Ovary (tissue), 9 donors: ENCODE data around the gene IQSEC3. TPM values are rescaled to one million over a fixed set of nuclear protein-coding genes. Genes with fewer than 3 reads are reported as not detected.

Experiments used
- DNase-seq, 5 donors: peaks; one replicate each; pipeline ENCODE4 v3.0.0-alpha.2; 2019 to 2020
- H3K27ac ChIP-seq, 2 donors: fragments of 200-600 bp; one replicate each; pipeline versions ENCODE4 v1.5.1 to v1.8.0; 2019 to 2022
- H3K27me3 ChIP-seq: fragments of 200-600 bp; one replicate; pipeline ENCODE4 v1.8.0; 2022
- H3K36me3 ChIP-seq: fragments of 200-600 bp; sonication (generic); one replicate; pipeline ENCODE4 v1.5.1; 2019
- H3K4me1 ChIP-seq: one replicate; pipeline ENCODE4 v1.8.1; 2013; ENCODE audit warnings: mild to moderate bottlenecking, moderate library complexity; ENCODE audit not compliant: insufficient read depth
- H3K4me3 ChIP-seq: fragments of 200-600 bp; sonication (generic); one replicate; pipeline ENCODE4 v1.5.1; 2017
- H3K9me3 ChIP-seq, 2 donors: fragments of 200-600 bp in 1 of 2; sonication (generic) in 1 of 2; one replicate each; pipeline versions ENCODE4 v1.5.1 to v1.8.1; 2013 to 2019; ENCODE audit warnings: mild to moderate bottlenecking in 1 of 2, moderate library complexity in 1 of 2
- EP300 ChIP-seq: sonication (generic); formaldehyde crosslinking; IDR thresholded peaks from one replicate; pipeline ENCODE4 v1.6.1; 2017; ENCODE audit warnings: antibody characterized with exemption
- POLR2A ChIP-seq: fragments of 450-650 bp; IDR thresholded peaks from one replicate; pipeline ENCODE4 v1.6.1; 2017; ENCODE audit warnings: antibody characterized with exemption, mild to moderate bottlenecking, moderate library complexity
- WGBS, 3 donors: extraction: QIAGEN DNeasy Blood & Tissue Kit in 1 of 3; methylation state at CpG; one replicate each; pipeline versions ENCODE4 v1.1.5 to v1.1.7; 2013 to 2017; 5-methylcytosine and 5-hydroxymethylcytosine counted together
- intact Hi-C, 4 donors: fragments of 100-400 bp; cut with DNase I; formaldehyde crosslinking; loops; one replicate each; pipeline versions ENCODE4 v1.11.0 to v1.15.1; 2022 to 2023
- polyA plus RNA-seq, 2 donors: library from polyadenylated mRNA; stranded (reverse); fragments of 200-250 nt in 1 of 2; fragments of 350-450 nt in 1 of 2; fragmentation: Illumina TruSeq in 1 of 2; extraction: RNeasy Lipid Tissue Mini Kit (QIAGEN cat#74804) in 1 of 2; gene quantifications; one replicate each; pipeline ENCODE4 v1.2.3, GENCODE V29; 2013 to 2014
- total RNA-seq, 7 donors: library from RNA; depleted of rRNA in 2 of 7; stranded (reverse); fragments of >200 nt in 2 of 7; fragmentation: NEBNext Ultra II Directional in 3 of 7; extraction: Animal tissue kit (Norgen Biotek cat#: 25700) in 3 of 7; gene quantifications; one replicate each; pipeline versions ENCODE4 v1.1.0 to v1.2.4, GENCODE V29; 2016 to 2023
- TF ChIP-seq, protein P1 (sequence below), 3 donors: fragments of 450-650 bp in 2 of 3; fragments of 200-600 bp in 1 of 3; IDR thresholded peaks; one replicate each; pipeline versions ENCODE4 v1.5.1 to v1.8.0; 2016 to 2022; ENCODE audit warnings: antibody characterized with exemption in 3 of 3, mild to moderate bottlenecking in 1 of 3
- donor health status: DM: no; HTN: no; CAD: no; lungs with moderate emphysema.
- donor health status: DM: no; HTN: no; CAD: no.
- donor health status: Bipolar disorder and iron deficiency.
- donor health status: DM: yes; HTN: yes; CAD: no.
- donor health status: DM: no; HTN: no; CAD: no.
- donor health status: DM: yes; HTN: yes; CAD: no.

IQSEC3 gene
- total and polyA plus RNA-seq, 9 donors: 0.88 to 10.0 (median 3.0) TPM

DNA sequence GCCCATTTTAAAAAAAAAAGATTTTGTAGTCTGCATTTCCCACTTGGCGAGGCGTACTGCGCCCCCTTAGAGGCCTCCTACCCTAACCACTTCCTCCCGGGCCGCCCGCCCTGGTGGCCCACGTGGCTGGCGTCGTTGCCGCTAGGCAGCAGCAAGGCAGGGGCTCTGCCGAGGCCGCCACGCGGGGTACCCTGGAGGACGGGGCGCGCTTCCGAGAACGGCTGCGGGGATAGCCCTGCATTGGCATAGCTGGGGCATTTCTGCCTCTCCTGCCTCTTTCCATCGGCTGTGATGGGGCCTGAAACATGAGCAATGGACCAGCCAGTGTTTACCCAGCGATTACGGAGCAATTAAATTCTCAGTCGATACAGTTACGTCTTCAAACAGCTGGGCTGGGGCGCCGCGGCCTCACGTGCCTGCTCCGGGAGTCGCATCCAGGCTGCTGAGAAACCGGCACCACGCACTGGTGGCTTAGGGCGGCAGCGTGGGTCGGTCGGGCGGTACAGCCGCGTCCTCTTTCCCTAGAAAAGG is 38.0 kb downstream of the IQSEC3 start:
- TF ChIP-seq POLR2A (no peak), EP300 (no peak)
- TF ChIP-seq, protein P1, sequence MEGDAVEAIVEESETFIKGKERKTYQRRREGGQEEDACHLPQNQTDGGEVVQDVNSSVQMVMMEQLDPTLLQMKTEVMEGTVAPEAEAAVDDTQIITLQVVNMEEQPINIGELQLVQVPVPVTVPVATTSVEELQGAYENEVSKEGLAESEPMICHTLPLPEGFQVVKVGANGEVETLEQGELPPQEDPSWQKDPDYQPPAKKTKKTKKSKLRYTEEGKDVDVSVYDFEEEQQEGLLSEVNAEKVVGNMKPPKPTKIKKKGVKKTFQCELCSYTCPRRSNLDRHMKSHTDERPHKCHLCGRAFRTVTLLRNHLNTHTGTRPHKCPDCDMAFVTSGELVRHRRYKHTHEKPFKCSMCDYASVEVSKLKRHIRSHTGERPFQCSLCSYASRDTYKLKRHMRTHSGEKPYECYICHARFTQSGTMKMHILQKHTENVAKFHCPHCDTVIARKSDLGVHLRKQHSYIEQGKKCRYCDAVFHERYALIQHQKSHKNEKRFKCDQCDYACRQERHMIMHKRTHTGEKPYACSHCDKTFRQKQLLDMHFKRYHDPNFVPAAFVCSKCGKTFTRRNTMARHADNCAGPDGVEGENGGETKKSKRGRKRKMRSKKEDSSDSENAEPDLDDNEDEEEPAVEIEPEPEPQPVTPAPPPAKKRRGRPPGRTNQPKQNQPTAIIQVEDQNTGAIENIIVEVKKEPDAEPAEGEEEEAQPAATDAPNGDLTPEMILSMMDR (IDR thresholded peaks at IDR 0.05): no peak
- DNase-seq: peak in 2 of 5 donors; percentile 31 to 46
- no peaks in the 10 kb centered on the region for H3K27me3 ChIP-seq
- H3K4me1 ChIP-seq: no peaks in the 10 kb centered on the region
- no peak overlapping the region for H3K4me3 ChIP-seq
- WGBS, 3 donors: 26 to 59% (median 52%) methylated on average over 40 of the region's 40 CpGs
- no peaks in the 10 kb centered on the region for H3K36me3 ChIP-seq
- no peak overlapping the region for H3K27ac ChIP-seq
- H3K9me3 ChIP-seq: no peaks in the 10 kb centered on the region
- intact Hi-C loops: no loop called here

DNA sequence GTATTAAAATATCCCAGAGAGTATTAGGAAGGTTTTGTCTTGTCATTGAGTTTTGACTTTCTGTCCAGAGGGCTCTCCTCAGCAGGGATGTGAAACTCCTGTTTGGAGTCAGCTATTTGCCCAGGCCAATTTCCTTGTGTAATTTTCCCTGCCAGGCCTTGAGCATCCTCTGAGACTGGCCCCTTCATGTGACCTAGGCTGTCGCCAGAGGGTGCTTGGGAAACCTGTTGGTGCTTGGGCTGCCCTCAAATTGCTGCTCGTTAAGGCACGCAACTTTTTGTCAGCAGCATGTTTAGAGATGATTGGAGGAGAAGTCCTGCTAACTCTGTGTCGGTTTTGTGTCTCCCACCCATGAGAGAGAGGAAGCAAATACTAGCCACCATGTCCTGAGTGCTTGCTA is 39.1 kb downstream of the IQSEC3 start:
- Histone ChIP-seq H3K9me3 (no peaks in the 10 kb centered on the region), H3K4me3 (no peak overlapping the region), H3K4me1 (no peaks in the 10 kb centered on the region), H3K27ac (no peak overlapping the region), H3K27me3 (no peaks in the 10 kb centered on the region), H3K36me3 (no peaks in the 10 kb centered on the region)
- intact Hi-C loops: no loop called here
- no peak for TF ChIP-seq EP300
- no peak for TF ChIP-seq POLR2A
- TF ChIP-seq, protein P1 (IDR thresholded peaks at IDR 0.05): no peak
- 81 to 96% (median 91%) methylated on average over 4 of the region's 4 CpGs for WGBS, 3 donors
- DNase-seq: no peak

DNA sequence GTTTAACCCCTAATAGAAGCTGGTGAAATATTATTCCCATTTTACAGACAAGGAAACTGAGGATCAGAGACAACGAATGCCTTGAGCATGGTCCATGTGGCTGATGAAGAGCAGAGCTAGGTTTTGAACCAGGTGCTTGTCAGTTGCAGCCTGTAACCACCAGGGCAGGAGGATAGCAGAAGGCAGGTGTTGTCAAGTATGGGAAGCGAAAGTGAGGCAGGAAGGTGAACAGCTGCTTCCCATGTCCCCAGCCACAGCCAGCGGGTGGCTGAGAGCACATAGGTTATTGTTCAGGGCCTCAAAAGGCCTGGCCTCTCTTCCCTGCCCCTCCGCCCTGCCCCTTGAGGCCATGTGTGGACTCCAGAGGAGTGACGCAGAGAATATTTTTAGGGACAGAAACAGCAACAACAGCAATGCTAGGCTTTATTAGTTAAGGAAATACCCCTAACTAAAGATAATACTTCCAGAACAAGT is 39.6 kb downstream of the IQSEC3 start:
- intact Hi-C loops: no loop called here
- WGBS, 3 donors: 67 to 84% (median 77%) methylated on average over 5 of the region's 5 CpGs

DNA sequence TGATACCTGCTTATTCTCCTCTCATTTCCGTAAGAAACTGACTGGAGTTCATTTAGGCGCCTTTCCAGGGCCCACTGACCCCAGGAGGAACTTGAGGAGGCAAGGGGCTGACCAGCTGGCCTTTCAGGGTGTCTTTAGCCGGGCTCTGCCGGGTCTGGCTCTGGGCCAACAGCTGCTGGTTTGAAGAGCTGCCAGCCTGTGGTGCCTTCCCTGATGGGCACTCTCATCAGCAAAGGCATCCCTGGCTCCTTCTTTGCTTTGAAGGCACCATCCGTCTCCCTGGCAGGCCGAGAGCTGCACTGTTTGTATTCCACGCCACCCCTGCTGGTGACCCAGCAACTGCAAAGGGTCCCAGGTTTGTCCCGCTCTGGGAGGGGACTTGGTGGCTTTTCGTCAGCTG is 42.0 kb downstream of the IQSEC3 start:
- no peak for DNase-seq
- no peaks in the 10 kb centered on the region for H3K4me1 ChIP-seq
- 64 to 75% (median 65%) methylated on average over 9 of the region's 9 CpGs for WGBS, 3 donors
- H3K27me3 ChIP-seq: no peaks in the 10 kb centered on the region
- H3K36me3 ChIP-seq: no peaks in the 10 kb centered on the region
- no peaks in the 10 kb centered on the region for H3K9me3 ChIP-seq
- H3K27ac ChIP-seq: no peak overlapping the region
- TF ChIP-seq EP300: no peak
- no peak for TF ChIP-seq POLR2A
- TF ChIP-seq, protein P1 (IDR thresholded peaks at IDR 0.05): no peak
- H3K4me3 ChIP-seq: no peak overlapping the region
- intact Hi-C loops: no loop called here

More for the DNA sequence above, 39.6 kb downstream of the IQSEC3 start:
- H3K27me3 ChIP-seq: no peaks in the 10 kb centered on the region
- no peak overlapping the region for H3K27ac ChIP-seq
- TF ChIP-seq EP300: no peak
- no peak for TF ChIP-seq POLR2A
- TF ChIP-seq, protein P1 (IDR thresholded peaks at IDR 0.05): no peak
- no peaks in the 10 kb centered on the region for H3K4me1 ChIP-seq
- no peak overlapping the region for H3K4me3 ChIP-seq
- H3K9me3 ChIP-seq: no peaks in the 10 kb centered on the region
- no peaks in the 10 kb centered on the region for H3K36me3 ChIP-seq
- DNase-seq: no peak
